ENCODE data around the gene C1D.
"Not testable (repeated sequence)": the region's sequence is repeated elsewhere in the genome, so short reads cannot be mapped to it uniquely, and the experiment has no call there.

The C1D gene

GRCh38 chr2:68062680-68063387, at the start of gene C1D:
C1D (minus strand) TSS chr2:68063004; CDS start chr2:68047310, 15,694 bp downstream.
- DNase-seq: peak; percentile 94

- no peak for DNase-seq
These were observed 47.3 kb upstream of the C1D start for GRCh38 chr2:68110102-68110501.

- DNase-seq: no peak
These were observed 45.3 kb upstream of the C1D start for GRCh38 chr2:68108120-68108519.

- DNase-seq: no peak
These were observed 44.7 kb upstream of the C1D start for GRCh38 chr2:68107475-68107874.

- no peak for DNase-seq
These were observed 41.5 kb upstream of the C1D start for GRCh38 chr2:68104111-68104835.

GRCh38 chr2:68103709-68104055, 40.9 kb upstream of the C1D start:
- DNase-seq: no peak

- no peak for DNase-seq
These were observed 40.4 kb upstream of the C1D start for GRCh38 chr2:68103030-68103708.

- no peak for DNase-seq
These were observed 37.4 kb upstream of the C1D start for GRCh38 chr2:68100189-68100588.

- no peak for DNase-seq
These were observed 36.5 kb upstream of the C1D start for GRCh38 chr2:68099260-68099659.

- DNase-seq: no peak
These were observed 35.5 kb upstream of the C1D start for GRCh38 chr2:68098291-68098797.

- no peak for DNase-seq
These were observed 31.3 kb upstream of the C1D start for GRCh38 chr2:68094111-68094510.

GRCh38 chr2:68093634-68094033, 30.8 kb upstream of the C1D start:
- DNase-seq: no peak

- no peak for DNase-seq
These were observed 28.7 kb upstream of the C1D start for GRCh38 chr2:68091439-68092034.

GRCh38 chr2:68089961-68090360, 27.2 kb upstream of the C1D start:
- DNase-seq: no peak

- DNase-seq: no peak
These were observed 26.1 kb upstream of the C1D start for GRCh38 chr2:68088940-68089339.

- DNase-seq: no peak
These were observed 23.4 kb upstream of the C1D start for GRCh38 chr2:68086166-68086565.

- no peak for DNase-seq
These were observed 20.5 kb upstream of the C1D start for GRCh38 chr2:68083346-68083745.

- no peak for DNase-seq
These were observed 11.2 kb upstream of the C1D start for GRCh38 chr2:68074050-68074449.

- DNase-seq: not testable (repeated sequence)
These were observed 1.2 kb upstream of the C1D start for GRCh38 chr2:68063797-68064646.

- no peak for DNase-seq
These were observed 2.2 kb downstream of the C1D start for GRCh38 chr2:68060652-68061051.

- DNase-seq: no peak
These were observed 2.8 kb downstream of the C1D start for GRCh38 chr2:68059784-68060525.

Data from activated naive CD4-positive, alpha-beta T cell treated with anti-CD3 and anti-CD28 coated beads, Interleukin-2, amount 50 U/mL, for 16 hours (primary cell).